HCT116 (cell line): Measurements from ENCODE around the gene SEMA7A. TPM values are rescaled to one million over a fixed set of nuclear protein-coding genes. Genes with fewer than 3 reads are reported as not detected.

ENCODE experiments used
- ATAC-seq: fragments of 200-7000 bp; cut with Tn5 transposase; 2 replicates; pipeline ENCODE4 v1.9.1; 2020; ENCODE audit warnings: mild to moderate bottlenecking, moderate library complexity
- BruUV-seq: library from RNA; stranded (reverse); fragments of 400-500 nt; replicated peaks from 2 replicates; lab custom pipeline; 2021; lab: Mats Ljungman, UMichigan
- CTCF ChIA-PET: fragments of 300-600 bp; sonication (Branson Sonifier 250); formaldehyde crosslinking; loops from one replicate; lab custom pipeline; 2021; ENCODE audit warnings: antibody characterized with exemption; lab: Charles Lee
- POLR2A ChIA-PET: fragments of 300-600, 350-600 bp; sonication (Branson Sonifier 250); formaldehyde crosslinking; loops from one replicate; lab custom pipeline; 2021; ENCODE audit warnings: antibody characterized with exemption; lab: Charles Lee
- RAD21 ChIA-PET, 2 experiments: fragments of 300-600 bp; sonication (Branson Sonifier 250); formaldehyde crosslinking; loops; one replicate each; lab custom pipeline; 2023; ENCODE audit warnings: low total read pairs in 2 of 2; ENCODE audit not compliant: uncharacterized antibody in 2 of 2, unreplicated experiment in 2 of 2, low non-redundant PET in 1 of 2; lab: Charles Lee
- DNase-seq: peaks from one replicate; pipeline ENCODE4 v3.0.0-alpha.2; 2010; ENCODE audit warnings: low read depth, low spot score
- H2AFZ ChIP-seq: fragments of 200-600 bp; shearing (Covaris generic), sonication (generic); 2 replicates; pipeline ENCODE4 v1.6.1; 2017; ENCODE audit warnings: low read depth, mixed run types, mixed read lengths, antibody characterized with exemption, low read length; ENCODE audit not compliant: poor library complexity, severe bottlenecking
- H3K27ac ChIP-seq: 2 replicates; pipeline ENCODE4 v1.5.1; 2012; ENCODE audit warnings: low read depth, low read length
- H3K27me3 ChIP-seq: fragments of 200-600 bp; sonication (generic); 2 replicates; pipeline ENCODE4 v1.6.1; 2016; ENCODE audit warnings: mixed run types, low read length, mixed read lengths; ENCODE audit not compliant: insufficient read depth
- H3K36me3 ChIP-seq, 2 experiments: fragments of 200-500 bp in 1 of 2; fragments of 200-600 bp in 1 of 2; sonication (Bioruptor generic) in 1 of 2; sonication (generic) in 1 of 2; 2 replicates each; pipeline versions ENCODE4 v1.5.1 to v1.6.1; 2014 to 2016; ENCODE audit warnings: low read length in 2 of 2, inconsistent platforms in 1 of 2, mixed read lengths in 1 of 2, mixed run types in 1 of 2; ENCODE audit not compliant: insufficient read depth in 2 of 2, control insufficient read depth in 1 of 2
- H3K4me1 ChIP-seq, 2 experiments: fragments of 200-600 bp in 1 of 2; sonication (generic) in 1 of 2; 2 replicates each; pipeline versions ENCODE4 v1.5.1 to v1.6.1; 2012 to 2017; ENCODE audit warnings: low read length in 2 of 2, inconsistent platforms in 1 of 2, mild to moderate bottlenecking in 1 of 2, mixed read lengths in 1 of 2, mixed run types in 1 of 2, moderate library complexity in 1 of 2; ENCODE audit not compliant: insufficient read depth in 2 of 2, control insufficient read depth in 1 of 2
- H3K4me2 ChIP-seq: fragments of 200-600 bp; sonication (generic); 2 replicates; pipeline ENCODE4 v1.6.1; 2017; ENCODE audit warnings: mixed run types, low read length, mixed read lengths
- H3K4me3 ChIP-seq, 2 experiments: fragments of 200-600 bp in 1 of 2; sonication (generic) in 1 of 2; replicated peaks in 1 of 2; 2 replicates each; pipeline ENCODE4 v1.5.1; 2011 to 2016; ENCODE audit warnings: low read length in 2 of 2, control low read depth in 1 of 2, low read depth in 1 of 2, mild to moderate bottlenecking in 1 of 2, mixed read lengths in 1 of 2, mixed run types in 1 of 2
- H3K79me2 ChIP-seq: fragments of 200-600 bp; sonication (generic); 2 replicates; pipeline ENCODE4 v1.6.1; 2017; ENCODE audit warnings: mild to moderate bottlenecking, mixed run types, low read length, moderate library complexity, mixed read lengths; ENCODE audit not compliant: insufficient read depth
- H3K9ac ChIP-seq: fragments of 200-600 bp; sonication (generic); 2 replicates; pipeline ENCODE4 v1.6.1; 2016; ENCODE audit warnings: low read length, mixed read lengths
- H3K9me2 ChIP-seq: fragments of 200-600 bp; sonication (generic), shearing (Covaris generic); 2 replicates; pipeline ENCODE4 v1.6.1; 2017; ENCODE audit warnings: mixed run types, mild to moderate bottlenecking, moderate library complexity; ENCODE audit not compliant: insufficient read depth
- H3K9me3 ChIP-seq, 2 experiments: fragments of 200-500 bp in 1 of 2; fragments of 200-600 bp in 1 of 2; sonication (Bioruptor generic) in 1 of 2; sonication (generic) in 1 of 2; 2 replicates each; pipeline ENCODE4 v1.6.1; 2014 to 2017; ENCODE audit warnings: low read length in 2 of 2, mixed read lengths in 2 of 2, inconsistent platforms in 1 of 2, low read depth in 1 of 2, mild to moderate bottlenecking in 1 of 2, mixed run types in 1 of 2, moderate library complexity in 1 of 2; ENCODE audit not compliant: control insufficient read depth in 1 of 2, insufficient read depth in 1 of 2
- H4K20me1 ChIP-seq: fragments of 200-600 bp; sonication (generic), shearing (Covaris generic); 2 replicates; pipeline ENCODE4 v1.6.1; 2017; ENCODE audit warnings: mixed run types, mild to moderate bottlenecking, moderate library complexity; ENCODE audit not compliant: insufficient read depth
- CTCF ChIP-seq, 3 experiments: fragments of 200-600 bp in 1 of 3; sonication (generic) in 1 of 3; IDR thresholded peaks in 2 of 3; conservative IDR thresholded peaks in 1 of 3; 2 replicates each; pipeline ENCODE4 v1.5.1; 2012 to 2017; ENCODE audit warnings: low read depth in 2 of 3, low read length in 2 of 3, antibody characterized with exemption in 1 of 3, borderline replicate concordance in 1 of 3, control low read depth in 1 of 3, mild to moderate bottlenecking in 1 of 3, mixed read lengths in 1 of 3, mixed run types in 1 of 3, moderate library complexity in 1 of 3; ENCODE audit not compliant: insufficient read depth in 1 of 3
- EZH2 ChIP-seq: fragments of 200-600 bp; sonication (generic); IDR thresholded peaks from 2 replicates; pipeline ENCODE4 v1.6.1; 2017; ENCODE audit warnings: antibody characterized with exemption, mixed run types
- POLR2AphosphoS5 ChIP-seq: IDR thresholded peaks from 2 replicates; pipeline ENCODE4 v1.6.1; 2011; ENCODE audit warnings: mild to moderate bottlenecking, low read depth, low read length, moderate library complexity
- RAD21 ChIP-seq: IDR thresholded peaks from 2 replicates; pipeline ENCODE4 v1.6.1; 2012; ENCODE audit warnings: low read depth, mild to moderate bottlenecking
- REST ChIP-seq: IDR thresholded peaks from 2 replicates; pipeline ENCODE4 v1.6.1; 2012; ENCODE audit warnings: low read depth
- intact Hi-C: fragments of 100-400 bp; cut with micrococcal nuclease; formaldehyde crosslinking; loops from 2 replicates; pipeline ENCODE4 v1.10.0; 2022
- total RNA-seq: library from RNA; stranded (reverse); gene quantifications from one replicate; pipeline ENCODE4 v1.2.1, GENCODE V29; 2021; ENCODE audit not compliant: unreplicated experiment

SEMA7A gene
- total RNA-seq, 1 experiment from 2014 or later, result 13.8 TPM

- intact Hi-C loops, result loop anchor here (1.0 to 2.0 kb wide), 2 partner anchors 57 to 64 kb away; no protein-coding TSS in a partner anchor
- Histone ChIP-seq H2AFZ (no peak overlapping the region), H3K9me3 (no peaks in the 10 kb centered on the region), H3K4me1 (peaks cover 6 to 14% of the 10 kb centered on the region in 2 experiments), H3K4me3 (no peak overlapping the region), H3K9ac (no peak overlapping the region), H3K4me2 (no peak overlapping the region), H3K9me2 (no peaks in the 10 kb centered on the region), H3K36me3 (no peaks in the 10 kb centered on the region), H3K27me3 (no peaks in the 10 kb centered on the region), H3K27ac (no peak overlapping the region), H3K79me2 (no peaks in the 10 kb centered on the region), H4K20me1 (no peaks in the 10 kb centered on the region)
- peak; percentile 74 for DNase-seq
- TF ChIP-seq RAD21 (peak; percentile 99), REST (no peak), CTCF (IDR thresholded peaks at IDR 0.05 in 2 of 3, conservative IDR thresholded peaks at IDR 0.05 in 1 of 3; ENCODE audit: borderline replicate concordance in 1 of 3, insufficient read depth in 1 of 3, low read depth in 2 of 3, low read length in 2 of 3) (peak; percentile 94 to 96 (median 95)), POLR2AphosphoS5 (no peak), EZH2 (no peak)
- ChIA-PET RAD21 (interaction anchor here (0.7 to 3.1 kb wide), 4 partner anchors 53 to 64 kb away, joined by 3 to 15 read pairs (median 8); no protein-coding TSS in a partner anchor), CTCF (interaction anchor here (0.6 to 6.6 kb wide), 7 partner anchors 14 to 64 kb away, joined by 3 to 83 read pairs (median 7); no protein-coding TSS in a partner anchor), POLR2A (interaction anchor here (1.0 kb wide), 1 partner anchor 56 kb away, joined by 4 read pairs; no protein-coding TSS in a partner anchor)
- BruUV-seq, result no TSS peak
- ATAC-seq, result peak; percentile 81
These were observed 5.1 kb upstream of the SEMA7A start for GRCh38 chr15:74438721-74439316.
